Islet precursor cell (in vitro differentiated cells): ENCODE data around the gene RBM20.
A peak's percentile ranks its signal among the peaks of the same experiment; 100 is the strongest.

Experiments used
- DNase-seq: peaks from one replicate; pipeline ENCODE4 v3.0.0-alpha.2; 2018

Gene RBM20

GRCh38 chr10:110818311-110819256, 174.4 kb downstream of the RBM20 start:
- DNase-seq = no peak

DNA sequence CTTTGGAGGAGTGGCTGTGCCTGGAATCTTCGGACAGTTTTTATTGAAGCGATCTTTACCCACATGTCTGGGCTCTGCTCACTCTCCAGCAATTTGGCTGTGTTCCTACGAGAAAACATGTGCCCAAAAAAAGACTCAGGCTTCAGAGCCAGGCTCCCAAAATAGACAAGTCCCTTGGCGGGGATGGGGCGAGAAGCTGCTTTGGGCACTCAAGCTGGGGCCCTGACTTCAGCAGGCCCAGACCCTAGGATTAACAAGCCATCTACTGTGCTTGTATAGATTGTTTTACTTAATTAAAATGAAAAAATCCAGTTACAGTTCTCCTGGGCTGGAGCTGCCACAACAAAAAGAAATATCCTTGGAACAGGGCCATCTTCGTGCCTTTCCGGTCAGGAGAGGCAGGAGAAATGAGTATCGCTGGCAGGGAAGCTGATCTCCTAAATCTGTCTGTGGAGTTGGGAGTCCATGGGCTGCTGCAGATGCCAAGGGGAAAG, 176.2 kb downstream of the RBM20 start:
- no peak for DNase-seq

DNA sequence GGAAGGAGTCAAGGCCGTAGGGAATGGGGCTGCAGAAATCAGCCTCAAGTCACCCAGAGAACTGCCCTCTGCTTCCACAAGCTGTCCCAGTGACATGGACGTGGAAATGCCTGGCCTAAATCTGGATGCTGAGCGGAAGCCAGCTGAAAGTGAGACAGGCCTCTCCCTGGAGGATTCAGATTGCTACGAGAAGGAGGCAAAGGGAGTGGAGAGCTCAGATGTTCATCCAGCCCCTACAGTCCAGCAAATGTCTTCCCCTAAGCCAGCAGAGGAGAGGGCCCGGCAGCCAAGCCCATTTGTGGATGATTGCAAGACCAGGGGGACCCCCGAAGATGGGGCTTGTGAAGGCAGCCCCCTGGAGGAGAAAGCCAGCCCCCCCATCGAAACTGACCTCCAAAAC, 177.4 kb downstream of the RBM20 start:
- DNase-seq = no peak

DNA sequence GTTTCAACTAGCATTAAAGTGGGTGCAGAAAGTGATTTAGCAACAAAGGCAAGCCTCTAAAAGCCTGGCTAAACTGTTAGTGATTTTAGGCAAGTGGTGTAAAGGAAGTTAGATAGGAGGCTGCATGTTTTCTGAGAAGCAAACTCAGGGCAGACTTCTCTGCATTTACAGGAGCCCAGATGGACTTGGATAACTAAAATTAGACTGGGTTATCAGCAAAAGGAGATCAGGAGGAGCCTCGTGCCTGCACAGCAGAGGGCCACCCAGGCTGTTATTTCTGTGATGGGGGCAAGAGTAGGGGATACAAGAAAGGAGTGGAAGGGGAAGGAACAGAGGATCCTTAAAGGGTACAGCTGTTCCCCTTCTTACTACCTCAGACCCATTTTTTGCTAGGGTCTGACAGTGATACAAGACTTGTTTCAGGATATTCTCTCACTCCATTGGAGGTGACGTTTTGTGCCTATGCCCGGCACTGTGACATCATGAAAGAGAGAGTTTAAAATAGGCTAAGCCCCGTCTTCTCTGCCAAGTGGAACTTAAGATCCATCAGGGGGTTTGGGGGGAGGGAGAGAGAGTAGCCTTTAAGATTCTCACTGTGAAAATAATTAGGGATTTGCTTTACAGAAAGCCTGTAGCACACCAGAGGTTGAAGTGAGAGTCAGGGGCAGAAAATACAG, 178.0 kb downstream of the RBM20 start:
- no peak for DNase-seq

DNA sequence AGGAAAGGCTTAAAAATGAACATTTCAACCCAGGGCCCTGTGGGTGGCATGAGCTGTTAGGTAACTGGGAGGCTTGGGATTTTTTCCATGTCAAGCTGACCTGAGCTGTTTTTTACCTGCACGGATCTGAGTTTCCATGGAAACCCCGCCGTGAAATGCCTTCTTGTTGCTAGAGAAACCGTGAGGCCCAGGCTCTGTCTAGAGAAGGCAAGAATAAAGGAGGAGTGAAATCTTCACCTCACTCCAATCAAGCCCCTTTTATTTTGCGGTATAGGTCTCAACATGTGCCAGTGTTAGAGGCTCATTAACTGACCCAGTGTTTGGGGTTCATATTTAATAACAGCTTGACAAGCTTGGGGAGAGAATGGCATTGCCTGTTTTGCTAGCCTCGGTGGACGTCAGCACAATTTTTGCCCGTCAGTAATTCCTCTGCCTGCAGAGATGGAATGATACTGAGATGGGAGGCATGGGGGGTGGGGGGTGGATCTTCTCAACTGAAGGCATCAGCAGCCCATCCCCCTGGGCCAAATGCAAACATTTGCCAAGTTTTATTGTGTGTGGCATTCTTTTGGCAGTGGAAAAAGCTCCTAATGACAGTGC, 178.7 kb downstream of the RBM20 start:
- peak; percentile 82 for DNase-seq

DNA sequence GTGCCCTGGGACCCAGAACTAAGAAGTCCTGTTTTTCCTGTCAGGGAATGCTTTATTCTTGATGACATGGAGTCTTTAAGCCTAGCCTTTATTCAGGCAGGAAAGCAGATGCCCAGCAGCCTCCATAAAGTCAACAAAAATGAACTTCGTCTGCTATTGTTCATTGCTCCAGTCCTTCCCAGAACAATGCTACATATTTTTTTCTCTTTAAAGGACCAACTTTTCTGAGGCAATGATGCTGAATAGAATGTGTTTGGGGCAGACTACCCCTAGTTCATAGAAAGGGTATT, 180.0 kb downstream of the RBM20 start:
- DNase-seq = no peak

DNA sequence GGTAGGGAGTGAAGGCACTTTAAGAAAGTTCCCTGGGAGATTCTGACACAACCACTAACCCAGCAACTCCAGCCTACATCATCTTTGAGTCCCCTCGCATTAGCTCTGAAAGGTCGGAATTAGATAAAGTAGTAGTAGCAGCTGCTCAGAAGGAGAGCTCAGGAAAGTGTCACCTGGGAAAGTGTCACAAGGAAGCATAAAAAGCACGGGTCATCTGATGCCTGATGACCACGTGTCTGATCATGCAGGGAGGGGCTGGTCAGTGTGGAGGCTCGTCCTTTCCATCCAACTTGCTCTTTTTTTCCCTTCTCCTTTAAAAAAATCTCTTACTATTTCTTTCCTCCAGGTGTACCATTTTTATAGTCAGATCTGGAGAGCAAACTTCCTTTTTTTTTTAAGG, 180.5 kb downstream of the RBM20 start:
- no peak for DNase-seq

DNA sequence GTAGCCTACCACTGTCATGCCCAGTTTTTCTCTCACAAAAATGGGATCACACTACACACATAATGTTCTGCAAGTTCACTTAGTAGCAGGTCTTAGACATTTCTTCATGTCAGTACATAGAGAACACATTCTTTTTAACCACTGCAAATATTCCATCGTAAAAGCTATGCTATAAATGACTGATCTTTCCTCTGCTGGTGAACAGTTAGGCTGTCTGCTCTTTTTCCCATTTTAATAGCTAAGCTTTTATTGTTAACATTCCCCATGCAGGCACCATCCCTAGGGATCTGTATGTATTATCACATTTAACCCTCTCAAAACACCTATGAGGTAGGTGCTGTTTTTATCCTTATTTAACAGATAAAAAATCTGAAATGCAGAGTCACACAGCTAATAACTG, 181.4 kb downstream of the RBM20 start:
- no peak for DNase-seq

DNA sequence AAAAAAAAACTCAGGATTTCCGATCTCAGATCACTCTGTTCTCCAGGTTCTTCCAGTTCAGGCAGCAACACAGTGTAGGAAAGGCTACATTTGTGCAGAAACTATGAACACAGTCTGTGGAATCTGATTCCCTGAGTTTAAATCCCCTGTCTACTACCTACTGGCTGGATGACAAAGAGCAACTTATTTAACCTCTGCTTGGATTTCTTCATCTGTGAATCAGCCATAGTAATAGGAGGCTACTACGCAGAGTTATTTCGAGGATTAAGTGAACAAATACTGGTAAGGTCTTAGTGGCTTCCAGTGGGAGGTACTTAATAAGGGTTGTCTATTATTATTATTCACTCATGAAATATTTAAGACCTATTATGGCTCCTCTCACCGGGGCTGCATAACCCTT, 183.3 kb downstream of the RBM20 start:
- no peak for DNase-seq

GRCh38 chr10:110827875-110828274, 183.7 kb downstream of the RBM20 start:
- no peak for DNase-seq

- no peak for DNase-seq
Observed at GRCh38 chr10:110828525-110828924, 184.4 kb downstream of the RBM20 start.

GRCh38 chr10:110829721-110830410, 185.7 kb downstream of the RBM20 start:
- DNase-seq = no peak

DNA sequence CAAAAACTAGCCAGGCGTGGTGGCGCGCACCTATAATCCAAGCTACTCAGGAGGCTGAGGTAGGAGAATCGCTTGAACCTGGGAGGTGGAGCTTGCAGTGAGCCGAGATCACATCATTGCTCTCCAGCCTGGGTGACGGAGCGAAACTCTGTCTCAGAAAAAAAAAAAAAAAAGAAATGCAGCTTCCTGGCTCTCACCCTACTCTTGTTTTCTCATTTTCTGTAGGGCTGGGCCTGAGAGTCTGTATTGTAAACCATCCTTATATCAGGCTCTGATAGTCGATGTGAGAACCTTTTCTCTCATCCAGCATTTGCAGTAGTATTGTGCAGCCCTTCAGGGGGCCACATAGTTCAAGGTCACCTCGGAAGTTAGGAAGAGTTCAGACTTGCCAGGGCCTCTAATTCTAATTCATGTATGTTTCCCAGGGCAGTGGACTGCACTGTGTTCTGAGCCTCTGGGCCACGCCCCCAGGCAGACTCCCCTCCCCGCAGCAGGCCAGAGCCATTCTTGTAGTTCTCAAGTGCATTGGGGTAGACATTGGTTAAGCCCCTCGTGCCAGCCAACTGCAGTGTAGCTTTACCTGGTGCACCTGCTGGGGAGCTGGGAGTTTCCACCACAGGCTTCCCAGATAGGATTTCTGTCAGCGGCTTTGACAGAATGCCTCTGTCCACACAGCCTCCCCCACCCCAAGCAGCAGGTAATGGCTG, 189.3 kb downstream of the RBM20 start:
- no peak for DNase-seq

DNA sequence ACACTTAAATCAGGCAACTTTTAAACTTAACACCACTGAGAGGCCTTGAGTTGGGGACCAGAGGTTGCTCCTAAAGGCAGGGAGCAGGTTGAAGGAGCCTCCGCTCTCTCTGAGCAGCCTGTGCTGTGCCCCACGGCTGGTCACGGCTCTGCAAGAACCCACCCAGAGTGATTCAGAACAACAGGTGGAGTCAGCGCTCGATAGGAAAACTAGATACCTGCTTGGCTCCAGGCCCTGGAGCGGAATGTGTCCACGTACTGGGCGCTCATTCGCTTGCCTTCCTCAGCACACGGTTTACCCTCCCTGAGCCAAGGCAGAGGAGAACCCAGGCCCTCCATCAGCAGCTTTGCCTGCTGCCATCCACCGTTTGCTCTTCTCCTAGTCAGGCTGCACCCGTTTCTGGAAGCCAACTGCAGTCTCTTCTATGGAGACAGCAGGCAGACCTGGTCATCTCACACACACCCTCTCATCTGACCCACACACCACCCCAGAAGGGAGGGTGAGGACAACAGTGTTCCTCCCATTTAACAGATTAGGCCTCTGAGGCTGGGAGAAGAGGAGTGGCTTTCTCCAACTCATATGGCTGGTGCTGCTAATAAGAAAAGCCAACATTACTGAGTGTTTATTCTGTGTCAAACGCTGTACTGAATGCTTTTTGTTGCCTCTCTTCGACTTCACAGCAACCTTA, 189.9 kb downstream of the RBM20 start:
- no peak for DNase-seq

GRCh38 chr10:110834629-110835301, 190.6 kb downstream of the RBM20 start:
- peak; percentile 84 for DNase-seq

DNA sequence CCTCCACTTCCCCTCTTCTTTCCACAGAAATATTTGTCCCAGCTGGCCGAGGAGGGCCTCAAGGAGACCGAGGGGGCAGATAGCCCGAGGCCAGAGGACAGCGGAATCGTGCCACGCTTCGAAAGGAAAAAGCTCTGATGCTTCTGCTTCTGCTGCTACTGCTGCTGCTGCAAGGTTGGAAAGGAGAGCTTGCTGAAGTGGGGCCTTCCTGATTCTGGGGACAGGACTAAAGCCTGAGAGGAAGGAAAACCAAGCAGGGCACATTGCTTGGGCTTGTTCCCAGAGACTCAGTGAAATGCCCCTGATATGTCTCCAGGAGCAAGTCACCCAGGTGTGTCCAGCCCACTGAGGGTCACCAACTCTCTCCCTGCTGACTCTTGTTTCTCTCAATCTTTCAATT, 191.7 kb downstream of the RBM20 start:
- no peak for DNase-seq

- no peak for DNase-seq
Observed at GRCh38 chr10:110836706-110837105, 192.6 kb downstream of the RBM20 start.

- no peak for DNase-seq
Observed at GRCh38 chr10:110837418-110838171, 193.5 kb downstream of the RBM20 start.

DNA sequence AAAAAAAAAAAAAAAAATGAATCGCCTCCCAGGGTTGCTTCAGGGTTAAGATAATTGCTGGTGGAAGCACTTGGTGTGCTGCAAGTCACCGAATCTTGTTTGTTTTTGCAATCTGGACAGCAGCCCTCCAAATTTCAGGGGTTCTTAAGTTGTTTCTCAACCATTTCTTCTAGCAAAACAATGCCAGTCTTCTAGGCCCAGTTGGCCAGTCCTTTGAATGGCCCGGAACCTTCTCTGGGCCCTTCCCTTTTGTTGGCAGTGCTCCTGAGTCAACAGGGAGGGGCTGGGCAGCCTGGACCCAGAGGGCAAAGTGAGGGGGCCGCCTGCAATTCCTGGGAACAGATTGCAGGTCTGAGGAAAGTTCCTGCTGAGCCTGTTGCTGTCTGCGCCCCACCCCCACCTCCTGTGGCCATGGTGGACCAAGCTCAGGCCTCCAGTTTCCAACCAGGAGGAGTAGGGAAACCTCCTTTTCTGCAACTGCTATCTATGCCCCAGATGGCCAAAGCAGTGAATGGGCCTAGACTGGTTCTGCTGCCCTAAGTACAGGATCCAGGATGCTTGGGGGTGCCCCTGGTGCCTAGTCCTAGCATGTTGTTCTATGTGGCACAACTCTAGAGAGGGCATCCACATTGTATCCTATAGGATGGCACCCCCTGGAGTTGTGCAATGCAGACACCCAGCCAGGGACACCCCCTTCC, 196.2 kb downstream of the RBM20 start:
- DNase-seq = no peak

DNA sequence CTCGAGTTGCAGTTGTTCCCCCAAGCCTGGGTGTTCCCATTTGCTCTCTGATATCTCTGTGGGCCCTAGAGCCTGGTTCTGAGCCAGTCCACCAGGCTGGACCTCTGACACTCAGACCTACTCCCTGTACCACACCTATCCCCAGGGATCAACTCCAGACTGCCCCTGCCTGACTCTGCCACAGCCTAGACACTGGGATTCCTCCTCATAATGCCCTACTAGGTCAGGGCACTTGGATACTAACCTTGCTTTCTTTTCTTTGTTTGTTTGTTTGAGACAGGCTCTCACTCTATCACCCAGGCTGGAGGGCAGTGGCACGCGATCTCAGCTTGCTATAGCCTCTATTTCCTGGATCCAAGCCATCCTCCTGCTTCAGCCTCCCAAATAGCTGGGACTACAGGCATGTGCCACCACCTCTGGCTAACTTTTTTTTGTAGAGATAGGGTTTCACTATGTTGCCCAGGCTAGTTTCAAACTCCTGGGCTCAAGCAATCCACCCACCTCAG, 196.8 kb downstream of the RBM20 start:
- no peak for DNase-seq
